ENCODE measurements around the gene ANKFY1.
"Not testable (repeated sequence)": the region's sequence is repeated elsewhere in the genome, so short reads cannot be mapped to it uniquely, and the experiment has no call there.

ANKFY1 gene

GRCh38 chr17:4261452-4261851 lies 2.3 kb downstream of the ANKFY1 start:
- no peak for TF ChIP-seq CTCF (IDR thresholded peaks at IDR 0.05; ENCODE audit: extremely low read depth, insufficient read depth, missing control alignments)
- in situ Hi-C loops (cut with MboI; ENCODE audit: low pct_unique_long_range_greater_than_20kb, low sequenced_read_pairs, unreplicated experiment), result no loop called here
- DNase-seq (ENCODE audit: low spot score), result no peak

- no peak for DNase-seq (ENCODE audit: low spot score)
- TF ChIP-seq CTCF (IDR thresholded peaks at IDR 0.05; ENCODE audit: extremely low read depth, insufficient read depth, missing control alignments), result no peak
- in situ Hi-C loops (cut with MboI; ENCODE audit: low pct_unique_long_range_greater_than_20kb, low sequenced_read_pairs, unreplicated experiment), result no loop called here
These were observed 4.9 kb downstream of the ANKFY1 start for GRCh38 chr17:4258867-4259266.

- no peak for TF ChIP-seq CTCF (IDR thresholded peaks at IDR 0.05; ENCODE audit: extremely low read depth, insufficient read depth, missing control alignments)
- in situ Hi-C loops (cut with MboI; ENCODE audit: low pct_unique_long_range_greater_than_20kb, low sequenced_read_pairs, unreplicated experiment), result no loop called here
- DNase-seq (ENCODE audit: low spot score), result peak; percentile 36
These were observed 6.8 kb downstream of the ANKFY1 start for GRCh38 chr17:4256952-4257351.

GRCh38 chr17:4255271-4255670 lies 8.5 kb downstream of the ANKFY1 start:
- in situ Hi-C loops (cut with MboI; ENCODE audit: low pct_unique_long_range_greater_than_20kb, low sequenced_read_pairs, unreplicated experiment), result not testable (repeated sequence)

GRCh38 chr17:4250887-4251286 lies 12.9 kb downstream of the ANKFY1 start:
- TF ChIP-seq CTCF (IDR thresholded peaks at IDR 0.05; ENCODE audit: extremely low read depth, insufficient read depth, missing control alignments), result no peak
- in situ Hi-C loops (cut with MboI; ENCODE audit: low pct_unique_long_range_greater_than_20kb, low sequenced_read_pairs, unreplicated experiment), result no loop called here
- DNase-seq (ENCODE audit: low spot score), result no peak

More at GRCh38 chr17:4255271-4255670, 8.5 kb downstream of the ANKFY1 start:
- DNase-seq (ENCODE audit: low spot score), result not testable (repeated sequence)

- DNase-seq (ENCODE audit: low spot score), result peak; percentile 66
- in situ Hi-C loops (cut with MboI; ENCODE audit: low pct_unique_long_range_greater_than_20kb, low sequenced_read_pairs, unreplicated experiment), result no loop called here
- TF ChIP-seq CTCF (IDR thresholded peaks at IDR 0.05; ENCODE audit: extremely low read depth, insufficient read depth, missing control alignments), result peak; percentile 49
These were observed 14.2 kb downstream of the ANKFY1 start for GRCh38 chr17:4249452-4250029.

GRCh38 chr17:4248504-4249277 lies 15.1 kb downstream of the ANKFY1 start:
- in situ Hi-C loops (cut with MboI; ENCODE audit: low pct_unique_long_range_greater_than_20kb, low sequenced_read_pairs, unreplicated experiment), result no loop called here
- no peak for DNase-seq (ENCODE audit: low spot score)
- TF ChIP-seq CTCF (IDR thresholded peaks at IDR 0.05; ENCODE audit: extremely low read depth, insufficient read depth, missing control alignments), result no peak
